Gastroesophageal sphincter (tissue), 3 donors: ENCODE results near the gene RASA4.
"Not testable (repeated sequence)": the region's sequence is repeated elsewhere in the genome, so short reads cannot be mapped to it uniquely, and the experiment has no call there.

Source experiments
- POLR2A ChIP-seq, 2 donors: fragments of 450-650 bp; IDR thresholded peaks; one replicate each; pipeline ENCODE4 v1.6.1; 2017; ENCODE audit warnings: antibody characterized with exemption in 2 of 2, mild to moderate bottlenecking in 2 of 2, moderate library complexity in 1 of 2
- POLR2AphosphoS5 ChIP-seq: sonication (generic); formaldehyde crosslinking; IDR thresholded peaks from one replicate; pipeline ENCODE4 v1.6.1; 2017; ENCODE audit warnings: antibody characterized with exemption
- TF ChIP-seq, protein P1 (sequence below), 4 experiments: fragments of 200-600 bp in 2 of 4; fragments of 450-650 bp in 2 of 4; sonication (generic) in 1 of 4; IDR thresholded peaks; one replicate each; pipeline ENCODE4 v1.5.1; 2017 to 2019; ENCODE audit warnings: antibody characterized with exemption in 4 of 4, mild to moderate bottlenecking in 2 of 4, moderate library complexity in 2 of 4

DNA sequence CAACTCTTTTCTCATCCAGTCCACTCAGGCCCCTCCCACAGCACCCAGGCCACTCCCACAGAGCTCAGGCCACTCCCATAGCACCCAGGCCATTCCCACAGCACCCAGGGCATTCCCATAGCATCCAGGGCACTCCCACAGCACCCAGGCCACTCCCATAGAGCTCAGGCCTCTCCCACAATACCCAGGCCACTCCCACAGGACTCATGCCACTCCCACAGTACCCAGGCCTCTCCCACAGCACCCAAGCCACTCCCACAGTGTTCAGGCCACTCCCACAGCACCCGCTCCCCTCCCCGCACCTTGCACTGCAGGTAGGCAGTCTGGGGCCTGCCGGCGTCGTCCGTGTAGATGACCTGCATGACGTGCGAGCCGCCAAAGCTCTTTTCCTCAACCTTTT is 26.7 kb downstream of the RASA4 start:
- TF ChIP-seq, protein P1, sequence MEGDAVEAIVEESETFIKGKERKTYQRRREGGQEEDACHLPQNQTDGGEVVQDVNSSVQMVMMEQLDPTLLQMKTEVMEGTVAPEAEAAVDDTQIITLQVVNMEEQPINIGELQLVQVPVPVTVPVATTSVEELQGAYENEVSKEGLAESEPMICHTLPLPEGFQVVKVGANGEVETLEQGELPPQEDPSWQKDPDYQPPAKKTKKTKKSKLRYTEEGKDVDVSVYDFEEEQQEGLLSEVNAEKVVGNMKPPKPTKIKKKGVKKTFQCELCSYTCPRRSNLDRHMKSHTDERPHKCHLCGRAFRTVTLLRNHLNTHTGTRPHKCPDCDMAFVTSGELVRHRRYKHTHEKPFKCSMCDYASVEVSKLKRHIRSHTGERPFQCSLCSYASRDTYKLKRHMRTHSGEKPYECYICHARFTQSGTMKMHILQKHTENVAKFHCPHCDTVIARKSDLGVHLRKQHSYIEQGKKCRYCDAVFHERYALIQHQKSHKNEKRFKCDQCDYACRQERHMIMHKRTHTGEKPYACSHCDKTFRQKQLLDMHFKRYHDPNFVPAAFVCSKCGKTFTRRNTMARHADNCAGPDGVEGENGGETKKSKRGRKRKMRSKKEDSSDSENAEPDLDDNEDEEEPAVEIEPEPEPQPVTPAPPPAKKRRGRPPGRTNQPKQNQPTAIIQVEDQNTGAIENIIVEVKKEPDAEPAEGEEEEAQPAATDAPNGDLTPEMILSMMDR (IDR thresholded peaks at IDR 0.05): not testable (repeated sequence)
- not testable (repeated sequence) for TF ChIP-seq POLR2A (IDR thresholded peaks at IDR 0.05); POLR2AphosphoS5
